22Rv1 (cell line): ENCODE measurements around the gene EEPD1.

Experiments
- CTCF ChIP-seq: fragments of 450-650 bp; IDR thresholded peaks from 2 replicates; pipeline ENCODE4 v1.5.1; 2017; ENCODE audit warnings: mild to moderate bottlenecking
- ZFX ChIP-seq: fragments of 450-650 bp; IDR thresholded peaks from 2 replicates; pipeline ENCODE4 v1.6.1; 2017; ENCODE audit warnings: antibody characterized with exemption, borderline replicate concordance

- TF ChIP-seq CTCF (no peak), ZFX (no peak)
Observed at GRCh38 chr7:36301914-36302771, 149.1 kb downstream of the EEPD1 start.
